Activated naive CD4-positive, alpha-beta T cell treated with anti-CD3 and anti-CD28 coated beads for 36 hours (primary cell): Measurements from ENCODE around the gene CSAD. TPM values are rescaled to one million over a fixed set of nuclear protein-coding genes. Genes with fewer than 3 reads are reported as not detected.
"Not testable (repeated sequence)": the region's sequence is repeated elsewhere in the genome, so short reads cannot be mapped to it uniquely, and the experiment has no call there.

Source experiments
- CTCF ChIA-PET: fragments of 350-600 bp; sonication (Branson Sonifier 250); formaldehyde crosslinking; loops from one replicate; lab custom pipeline; 2021; ENCODE audit warnings: antibody characterized with exemption; lab: Charles Lee
- DNase-seq: peaks from one replicate; pipeline ENCODE4 v3.0.0-alpha.2; 2020
- H3K27ac Mint-ChIP-seq: one replicate; pipeline ENCODE4 v1.8.0; 2021; ENCODE audit warnings: mild to moderate bottlenecking, mixed read lengths
- H3K27me3 Mint-ChIP-seq: one replicate; pipeline ENCODE4 v1.8.0; 2021; ENCODE audit warnings: low read depth, mixed read lengths
- H3K36me3 Mint-ChIP-seq: one replicate; pipeline ENCODE4 v1.8.0; 2021; ENCODE audit warnings: low read depth, mixed read lengths
- H3K4me1 Mint-ChIP-seq: one replicate; pipeline ENCODE4 v1.8.0; 2021; ENCODE audit warnings: low read depth, mixed read lengths
- H3K4me3 Mint-ChIP-seq: one replicate; pipeline ENCODE4 v1.8.0; 2021; ENCODE audit warnings: mild to moderate bottlenecking, moderate library complexity, mixed read lengths
- H3K9me3 Mint-ChIP-seq: one replicate; pipeline ENCODE4 v1.8.0; 2021; ENCODE audit warnings: mixed read lengths
- intact Hi-C: fragments of 100-400 bp; cut with micrococcal nuclease; formaldehyde crosslinking; loops from one replicate; pipeline ENCODE4 v1.15.1; 2023
- total RNA-seq, 2 experiments: library from RNA; stranded (reverse); gene quantifications; one replicate each; pipeline ENCODE4 v1.2.3, GENCODE V29; 2021

CSAD gene
- total RNA-seq, 2 experiments from 2014 or later, result 31.5 to 32.3 TPM

DNA sequence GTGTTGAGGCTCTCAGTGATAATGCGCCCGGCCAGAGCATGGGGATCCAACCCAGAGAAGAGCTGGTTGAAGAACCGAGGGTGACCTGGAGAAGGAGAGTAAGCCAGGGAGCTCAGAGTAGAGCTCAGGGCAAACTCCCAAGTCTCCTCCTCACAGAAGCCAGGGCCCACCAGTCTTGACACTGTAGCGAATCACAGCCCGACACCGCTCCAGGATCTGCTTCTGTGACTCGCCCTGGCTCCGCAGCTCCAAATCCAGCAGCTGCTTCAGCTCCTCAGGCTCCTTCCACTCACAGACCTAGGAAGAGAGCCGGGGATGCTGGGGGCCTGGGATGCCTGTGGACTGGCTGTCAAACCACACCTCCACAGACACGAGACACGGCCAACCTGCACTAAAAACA lies 8.4 kb downstream of the CSAD start:
- H3K36me3 Mint-ChIP-seq, result peaks cover 6% of the 10 kb centered on the region
- intact Hi-C loops, result no loop called here
- H3K9me3 Mint-ChIP-seq, result no peaks in the 10 kb centered on the region
- no peak overlapping the region for H3K4me3 Mint-ChIP-seq
- no peak overlapping the region for H3K27ac Mint-ChIP-seq
- H3K4me1 Mint-ChIP-seq, result peaks cover 3% of the 10 kb centered on the region
- CTCF ChIA-PET, result interaction anchor here (0.8 kb wide), 1 partner anchor 25 kb away, joined by 3 read pairs; no protein-coding TSS in a partner anchor
- no peaks in the 10 kb centered on the region for H3K27me3 Mint-ChIP-seq
- DNase-seq, result no peak

- peaks cover 3% of the 10 kb centered on the region for H3K4me1 Mint-ChIP-seq
- no peaks in the 10 kb centered on the region for H3K9me3 Mint-ChIP-seq
- DNase-seq, result no peak
- H3K36me3 Mint-ChIP-seq, result peaks cover 6% of the 10 kb centered on the region
- no peak overlapping the region for H3K4me3 Mint-ChIP-seq
- no peaks in the 10 kb centered on the region for H3K27me3 Mint-ChIP-seq
- H3K27ac Mint-ChIP-seq, result no peak overlapping the region
- intact Hi-C loops, result no loop called here
- CTCF ChIA-PET, result interaction anchor here (1.2 kb wide), 1 partner anchor 12 kb away, joined by 3 read pairs; no protein-coding TSS in a partner anchor
These were observed 8.9 kb downstream of the CSAD start for GRCh38 chr12:53171725-53172329.

GRCh38 chr12:53170876-53171724 lies 9.6 kb downstream of the CSAD start:
- Mint-ChIP-seq H3K9me3 (no peaks in the 10 kb centered on the region), H3K4me3 (no peak overlapping the region), H3K27ac (no peak overlapping the region), H3K36me3 (peaks cover 6% of the 10 kb centered on the region), H3K27me3 (no peaks in the 10 kb centered on the region), H3K4me1 (peaks cover 3% of the 10 kb centered on the region)
- no peak for DNase-seq
- intact Hi-C loops, result no loop called here
- CTCF ChIA-PET, result interaction anchor here (1.2 kb wide), 1 partner anchor 12 kb away, joined by 3 read pairs; no protein-coding TSS in a partner anchor

- DNase-seq, result no peak
- Mint-ChIP-seq H3K36me3 (peaks cover 6% of the 10 kb centered on the region), H3K27ac (no peak overlapping the region), H3K27me3 (no peaks in the 10 kb centered on the region), H3K4me1 (no peaks in the 10 kb centered on the region), H3K4me3 (no peak overlapping the region), H3K9me3 (no peaks in the 10 kb centered on the region)
- CTCF ChIA-PET, result no interaction called here
- intact Hi-C loops, result no loop called here
These were observed 10.5 kb downstream of the CSAD start for GRCh38 chr12:53170215-53170614.

GRCh38 chr12:53169644-53170043 lies 11.1 kb downstream of the CSAD start:
- intact Hi-C loops, result no loop called here
- H3K4me1 Mint-ChIP-seq, result no peaks in the 10 kb centered on the region
- H3K9me3 Mint-ChIP-seq, result no peaks in the 10 kb centered on the region
- H3K4me3 Mint-ChIP-seq, result no peak overlapping the region
- H3K27ac Mint-ChIP-seq, result no peak overlapping the region
- H3K27me3 Mint-ChIP-seq, result no peaks in the 10 kb centered on the region
- peaks cover 6% of the 10 kb centered on the region for H3K36me3 Mint-ChIP-seq
- CTCF ChIA-PET, result no interaction called here
- no peak for DNase-seq

DNA sequence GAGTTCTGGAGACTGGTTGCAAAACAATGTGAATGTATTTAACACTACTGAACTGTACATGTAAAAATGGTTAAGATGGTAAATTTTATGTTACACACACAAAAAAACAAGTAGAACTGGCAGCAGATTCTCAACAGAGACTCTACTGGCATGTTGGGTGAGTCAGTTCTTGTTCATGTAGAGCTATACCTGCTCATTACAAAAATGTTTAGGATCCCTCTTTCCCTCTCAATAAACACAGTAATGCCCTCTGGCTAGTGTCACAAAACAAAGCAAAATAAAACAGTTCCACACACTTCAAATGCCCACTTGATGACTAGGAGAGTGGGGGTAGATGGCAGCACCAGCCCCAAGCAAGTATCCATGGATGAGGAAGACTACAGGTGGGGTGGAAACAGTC lies 13.9 kb downstream of the CSAD start:
- intact Hi-C loops, result no loop called here
- Mint-ChIP-seq H3K27ac (no peak overlapping the region), H3K27me3 (no peaks in the 10 kb centered on the region), H3K36me3 (peaks cover 6% of the 10 kb centered on the region), H3K9me3 (no peaks in the 10 kb centered on the region), H3K4me3 (no peak overlapping the region), H3K4me1 (no peaks in the 10 kb centered on the region)
- no peak for DNase-seq
- CTCF ChIA-PET, result no interaction called here

GRCh38 chr12:53163008-53163407 lies 17.7 kb downstream of the CSAD start:
- DNase-seq, H3K4me1 Mint-ChIP-seq, intact Hi-C loops, H3K27ac Mint-ChIP-seq, H3K4me3 Mint-ChIP-seq, H3K27me3 Mint-ChIP-seq, H3K9me3 Mint-ChIP-seq, H3K36me3 Mint-ChIP-seq: not testable (repeated sequence)
- CTCF ChIA-PET, result interaction anchor here (0.7 to 4.3 kb wide), 3 partner anchors 14 to 34 kb away, joined by 3 to 31 read pairs (median 5); no protein-coding TSS in a partner anchor

GRCh38 chr12:53161119-53161911 lies 19.4 kb downstream of the CSAD start:
- no peak for DNase-seq
- H3K4me1 Mint-ChIP-seq, result peaks cover 7% of the 10 kb centered on the region
- H3K36me3 Mint-ChIP-seq, result no peaks in the 10 kb centered on the region
- intact Hi-C loops, result no loop called here
- H3K27ac Mint-ChIP-seq, result no peak overlapping the region
- H3K9me3 Mint-ChIP-seq, result no peaks in the 10 kb centered on the region
- no peak overlapping the region for H3K4me3 Mint-ChIP-seq
- CTCF ChIA-PET, result interaction anchor here (0.8 to 6.8 kb wide), 20 partner anchors 8 to 190 kb away, joined by 3 to 61 read pairs (median 6); partner anchors contain the start of genes CSAD, ESPL1, SOAT2 and ZNF740
- H3K27me3 Mint-ChIP-seq, result no peaks in the 10 kb centered on the region

DNA sequence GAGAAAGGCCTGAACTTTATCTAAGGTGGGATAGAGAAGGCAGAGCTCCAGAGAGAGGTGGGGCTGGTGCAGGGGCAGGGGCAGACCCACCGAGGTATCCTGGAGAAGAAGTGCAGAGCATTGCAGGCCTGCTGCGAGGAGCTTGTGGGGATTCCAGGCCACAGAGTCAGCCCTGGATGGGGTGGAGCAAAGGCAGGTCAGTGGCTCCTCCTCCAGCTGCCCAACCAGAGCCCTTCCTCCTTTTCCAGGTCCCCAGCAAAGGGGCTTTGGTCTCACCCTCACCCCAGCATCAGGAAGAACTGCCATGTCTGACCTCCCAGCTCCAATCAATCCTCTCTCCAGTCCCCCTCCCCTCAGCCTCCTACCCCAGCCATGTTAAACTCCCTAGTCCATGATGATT lies 20.1 kb downstream of the CSAD start:
- Mint-ChIP-seq H3K27me3 (no peaks in the 10 kb centered on the region), H3K4me1 (peaks cover 7% of the 10 kb centered on the region), H3K9me3 (no peaks in the 10 kb centered on the region), H3K4me3 (no peak overlapping the region), H3K36me3 (no peaks in the 10 kb centered on the region), H3K27ac (no peak overlapping the region)
- no peak for DNase-seq
- intact Hi-C loops, result no loop called here
- CTCF ChIA-PET, result interaction anchor here (0.8 to 6.8 kb wide), 31 partner anchors 7 to 348 kb away, joined by 3 to 61 read pairs (median 6); partner anchors contain the start of genes CSAD, ESPL1, MYG1 and SOAT2

DNA sequence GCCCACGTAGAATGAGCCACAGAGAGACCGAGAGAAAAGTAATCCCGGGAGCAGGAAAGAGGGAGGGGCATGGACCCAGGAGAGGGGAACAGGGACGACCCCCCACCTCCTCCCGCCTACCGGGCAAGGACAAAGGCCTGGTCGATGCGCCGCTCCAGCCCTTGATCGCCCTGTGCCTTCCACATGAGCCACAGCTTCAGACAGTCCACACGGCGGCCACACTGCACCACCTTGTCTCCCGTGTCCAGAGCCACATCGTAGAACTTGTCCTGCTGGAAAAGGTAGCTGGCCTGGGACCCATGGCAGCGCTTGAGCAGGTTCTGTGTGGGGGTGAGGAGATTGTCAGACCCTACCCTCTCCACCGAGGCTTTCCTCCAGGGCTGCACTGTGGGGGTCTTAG lies 20.7 kb downstream of the CSAD start:
- Mint-ChIP-seq H3K9me3 (no peaks in the 10 kb centered on the region), H3K4me3 (no peak overlapping the region), H3K36me3 (no peaks in the 10 kb centered on the region), H3K27me3 (no peaks in the 10 kb centered on the region), H3K4me1 (peaks cover 7% of the 10 kb centered on the region), H3K27ac (no peak overlapping the region)
- intact Hi-C loops, result loop anchor here (1.0 to 2.0 kb wide), 8 partner anchors 20 to 185 kb away; partner anchors contain the start of genes AAAS, CSAD and ZNF740
- CTCF ChIA-PET, result interaction anchor here (0.6 to 6.8 kb wide), 45 partner anchors 9 to 348 kb away, joined by 3 to 61 read pairs (median 5); partner anchors contain the start of genes AAAS, CSAD, ESPL1 and MYG1
- DNase-seq, result no peak

DNA sequence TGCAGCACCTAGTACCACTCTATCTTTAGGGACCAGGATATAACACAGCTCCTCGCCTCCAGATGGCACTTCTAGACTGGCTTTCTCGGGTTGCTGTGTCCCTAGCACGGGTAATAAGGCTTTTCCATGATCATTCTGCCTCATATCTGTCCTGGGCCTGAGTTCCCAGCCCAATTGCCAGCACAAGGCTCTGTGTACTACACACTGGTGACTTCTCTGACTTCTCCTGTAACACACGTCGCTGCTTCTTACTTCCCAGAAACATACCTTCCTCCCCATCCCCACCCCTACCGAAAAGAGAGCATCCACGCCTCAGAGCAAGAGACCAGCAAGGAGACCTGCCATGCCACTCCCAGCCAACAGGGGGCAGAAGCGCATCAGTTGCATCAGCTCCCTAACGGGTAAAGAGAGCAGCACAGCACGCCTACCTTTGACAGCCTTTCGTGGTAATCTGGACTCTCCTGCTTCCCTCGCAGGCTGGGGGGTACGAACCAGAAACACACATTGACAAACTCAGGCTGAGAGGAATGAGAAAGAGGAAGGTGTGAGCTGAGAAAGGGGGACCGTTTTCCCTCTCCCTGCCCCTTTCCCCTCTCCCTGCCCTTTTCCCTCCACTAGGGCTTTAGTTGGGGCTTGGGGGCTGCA lies 21.4 kb downstream of the CSAD start:
- no peaks in the 10 kb centered on the region for H3K9me3 Mint-ChIP-seq
- CTCF ChIA-PET, result interaction anchor here (0.6 to 6.8 kb wide), 43 partner anchors 9 to 349 kb away, joined by 3 to 61 read pairs (median 5); partner anchors contain the start of genes AAAS, CSAD, ESPL1 and MYG1
- H3K27me3 Mint-ChIP-seq, result no peaks in the 10 kb centered on the region
- H3K27ac Mint-ChIP-seq, result peak overlapping the region; percentile 6
- H3K36me3 Mint-ChIP-seq, result no peaks in the 10 kb centered on the region
- intact Hi-C loops, result loop anchor here (1.0 to 2.0 kb wide), 8 partner anchors 21 to 186 kb away; partner anchors contain the start of genes AAAS, CSAD and ZNF740
- peaks cover 7% of the 10 kb centered on the region for H3K4me1 Mint-ChIP-seq
- H3K4me3 Mint-ChIP-seq, result no peak overlapping the region
- DNase-seq, result peak; percentile 97
